ENCODE measurements around the gene EBF4. TPM values are rescaled to one million over a fixed set of nuclear protein-coding genes. Genes with fewer than 3 reads are reported as not detected.

Gene EBF4
- total RNA-seq, 1 donor from 2014 or later = 17.9 TPM

GRCh38 chr20:2755451-2756055 is 63.0 kb downstream of the EBF4 start:
- Mint-ChIP-seq H3K4me3 (no peak overlapping the region), H3K4me1 (ENCODE audit: unreplicated experiment) (peaks cover 15% of the 10 kb centered on the region), H3K27me3 (peaks cover 59% of the 10 kb centered on the region), H3K27ac (no peak overlapping the region), H3K36me3 (no peaks in the 10 kb centered on the region), H3K9me3 (no peaks in the 10 kb centered on the region)
- no peak for DNase-seq (ENCODE audit: extremely low spot score, unreplicated experiment)
- TF ChIP-seq CTCF (conservative IDR thresholded peaks at IDR 0.05) = no peak

GRCh38 chr20:2756056-2756611 is 63.6 kb downstream of the EBF4 start:
- H3K27me3 Mint-ChIP-seq = peaks cover 57% of the 10 kb centered on the region
- no peak overlapping the region for H3K27ac Mint-ChIP-seq
- H3K36me3 Mint-ChIP-seq = no peaks in the 10 kb centered on the region
- H3K9me3 Mint-ChIP-seq = no peaks in the 10 kb centered on the region
- H3K4me3 Mint-ChIP-seq = no peak overlapping the region
- peak; percentile 81 for TF ChIP-seq CTCF (conservative IDR thresholded peaks at IDR 0.05)
- no peak for DNase-seq (ENCODE audit: extremely low spot score, unreplicated experiment)
- H3K4me1 Mint-ChIP-seq (ENCODE audit: unreplicated experiment) = peaks cover 15% of the 10 kb centered on the region

DNA sequence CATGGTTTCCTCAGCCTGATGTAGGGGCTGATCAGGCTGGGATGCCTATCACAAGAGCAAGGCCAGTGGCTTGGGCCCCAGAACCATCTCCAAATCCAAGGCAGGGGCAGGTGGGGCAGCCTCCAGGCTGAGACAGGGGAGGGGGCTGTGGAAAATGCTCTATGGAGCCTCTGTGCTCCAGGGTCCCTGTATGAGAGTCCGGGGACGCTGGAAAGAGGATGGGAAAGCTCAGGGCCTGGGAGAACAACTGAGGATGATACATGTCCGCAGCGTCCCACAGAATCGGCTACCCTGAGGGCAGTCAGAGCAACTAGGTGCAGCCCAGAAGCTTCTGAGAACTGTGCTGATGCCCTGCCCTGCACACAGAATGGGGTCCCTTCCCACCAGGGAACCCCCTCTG is 64.4 kb downstream of the EBF4 start:
- no peaks in the 10 kb centered on the region for H3K36me3 Mint-ChIP-seq
- no peak overlapping the region for H3K27ac Mint-ChIP-seq
- H3K4me1 Mint-ChIP-seq (ENCODE audit: unreplicated experiment) = peaks cover 15% of the 10 kb centered on the region
- H3K4me3 Mint-ChIP-seq = no peak overlapping the region
- peaks cover 56% of the 10 kb centered on the region for H3K27me3 Mint-ChIP-seq
- TF ChIP-seq CTCF (conservative IDR thresholded peaks at IDR 0.05) = no peak
- no peaks in the 10 kb centered on the region for H3K9me3 Mint-ChIP-seq
- no peak for DNase-seq (ENCODE audit: extremely low spot score, unreplicated experiment)

- TF ChIP-seq CTCF (conservative IDR thresholded peaks at IDR 0.05) = no peak
- Mint-ChIP-seq H3K4me1 (ENCODE audit: unreplicated experiment) (peaks cover 15% of the 10 kb centered on the region), H3K4me3 (no peak overlapping the region), H3K9me3 (no peaks in the 10 kb centered on the region), H3K27ac (no peak overlapping the region), H3K27me3 (peaks cover 57% of the 10 kb centered on the region), H3K36me3 (no peaks in the 10 kb centered on the region)
- no peak for DNase-seq (ENCODE audit: extremely low spot score, unreplicated experiment)
Measured at GRCh38 chr20:2757969-2758368, 65.4 kb downstream of the EBF4 start.

DNA sequence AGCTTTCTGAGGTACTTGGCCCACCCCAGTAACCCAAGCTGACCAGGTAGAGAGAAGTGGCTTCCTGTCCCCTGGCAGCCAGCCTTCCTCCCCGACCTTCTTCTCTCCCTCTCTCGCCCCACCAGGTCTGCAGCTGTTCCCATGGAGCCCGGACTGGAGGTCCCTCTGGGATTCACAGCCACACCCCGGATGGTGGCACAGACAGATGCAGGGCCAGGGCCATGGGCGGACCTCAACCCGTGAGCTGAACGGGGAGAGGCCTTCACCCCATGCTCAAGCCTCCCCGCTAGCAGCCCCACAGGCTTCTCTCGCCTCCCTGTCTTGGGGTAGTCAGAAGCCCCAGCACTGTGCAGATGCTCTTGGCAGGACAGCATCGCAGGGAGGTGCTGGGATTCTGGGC is 66.6 kb downstream of the EBF4 start:
- DNase-seq (ENCODE audit: extremely low spot score, unreplicated experiment) = no peak
- Mint-ChIP-seq H3K36me3 (no peaks in the 10 kb centered on the region), H3K9me3 (no peaks in the 10 kb centered on the region), H3K27ac (no peak overlapping the region), H3K4me1 (ENCODE audit: unreplicated experiment) (peaks cover 8% of the 10 kb centered on the region), H3K27me3 (peaks cover 55% of the 10 kb centered on the region), H3K4me3 (no peak overlapping the region)
- TF ChIP-seq CTCF (conservative IDR thresholded peaks at IDR 0.05) = no peak
